Retinal pigment epithelial cell (primary cell): Measurements from ENCODE around the gene BORCS5.
"Not testable (repeated sequence)": the region's sequence is repeated elsewhere in the genome, so short reads cannot be mapped to it uniquely, and the experiment has no call there.

Experiments
- DNase-seq: peaks from one replicate; pipeline ENCODE4 v3.0.0-alpha.2; 2010; ENCODE audit warnings: low read depth
- H3K4me3 ChIP-seq: 2 replicates; pipeline ENCODE4 v1.5.1; 2011; ENCODE audit warnings: mild to moderate bottlenecking, low read length, control low read depth, moderate library complexity
- CTCF ChIP-seq: conservative IDR thresholded peaks from 2 replicates; pipeline ENCODE4 v1.5.1; 2011; ENCODE audit warnings: low read depth, low read length, control low read depth, inconsistent platforms

BORCS5 gene

DNA sequence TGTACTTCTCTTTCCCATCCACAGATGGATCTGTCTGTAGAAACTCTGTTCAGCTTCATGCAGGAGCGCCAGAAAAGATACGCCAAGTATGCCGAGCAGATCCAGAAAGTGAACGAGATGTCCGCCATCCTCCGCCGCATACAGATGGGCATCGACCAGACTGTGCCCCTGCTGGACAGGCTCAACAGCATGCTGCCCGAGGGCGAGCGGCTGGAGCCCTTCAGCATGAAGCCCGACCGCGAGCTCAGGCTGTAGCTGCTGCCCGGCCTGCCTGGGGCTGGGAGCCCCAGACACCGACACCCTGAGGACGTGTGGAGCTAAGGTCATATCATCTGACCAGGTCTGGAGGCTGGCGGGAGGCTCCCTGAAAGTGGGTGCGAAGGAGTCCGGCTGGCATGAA, 108.6 kb downstream of the BORCS5 start:
- TF ChIP-seq CTCF: no peak
- H3K4me3 ChIP-seq: no peak overlapping the region

DNA sequence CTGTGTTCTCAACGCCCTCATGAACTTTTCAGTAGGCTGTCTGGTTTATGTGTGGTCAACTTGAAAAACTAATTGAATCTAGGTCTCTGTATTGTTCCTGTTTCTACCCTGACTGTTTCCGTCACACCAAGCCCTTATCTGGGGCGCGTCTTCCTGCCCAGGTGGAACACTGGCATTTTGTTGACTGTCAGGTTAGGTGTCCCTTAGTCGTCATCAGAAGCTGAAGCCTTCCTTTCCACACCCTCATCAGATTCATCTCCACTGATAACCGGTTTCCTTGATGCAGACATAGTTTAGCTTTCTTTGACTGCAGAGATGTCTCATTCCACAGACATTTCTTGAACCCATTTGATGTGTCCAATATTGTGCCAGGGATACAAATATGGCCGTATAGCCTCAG, 109.3 kb downstream of the BORCS5 start:
- TF ChIP-seq CTCF: no peak
- no peak for DNase-seq
- no peak overlapping the region for H3K4me3 ChIP-seq

More for the DNA sequence above, 108.6 kb downstream of the BORCS5 start:
- DNase-seq: no peak

GRCh38 chr12:12467264-12467663, 110.4 kb downstream of the BORCS5 start:
- DNase-seq: no peak
- no peak overlapping the region for H3K4me3 ChIP-seq

GRCh38 chr12:12467688-12468261, 110.9 kb downstream of the BORCS5 start:
- H3K4me3 ChIP-seq: no peak overlapping the region
- DNase-seq: no peak
- TF ChIP-seq CTCF: no peak

More at GRCh38 chr12:12467264-12467663, 110.4 kb downstream of the BORCS5 start:
- no peak for TF ChIP-seq CTCF

DNA sequence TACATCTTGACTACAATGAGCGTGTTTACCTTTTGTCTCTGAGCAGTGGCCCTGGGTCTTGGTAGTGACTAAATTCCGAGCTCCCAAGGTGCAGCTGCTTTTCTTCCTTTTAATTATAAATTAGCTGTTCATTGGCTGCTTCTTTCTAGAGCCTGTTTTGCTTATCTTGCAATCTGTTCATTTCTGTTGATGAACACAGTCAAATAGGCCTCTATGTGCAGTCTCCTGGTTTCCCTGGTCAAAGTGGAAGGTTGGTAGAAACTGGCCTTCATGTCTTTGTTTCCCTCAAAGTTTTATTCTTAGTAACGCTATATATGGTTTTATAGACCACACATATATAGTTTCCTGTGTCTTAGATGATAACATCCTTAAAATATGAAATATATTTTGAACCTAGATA, 111.7 kb downstream of the BORCS5 start:
- no peak for DNase-seq
- no peak overlapping the region for H3K4me3 ChIP-seq
- TF ChIP-seq CTCF: no peak

DNA sequence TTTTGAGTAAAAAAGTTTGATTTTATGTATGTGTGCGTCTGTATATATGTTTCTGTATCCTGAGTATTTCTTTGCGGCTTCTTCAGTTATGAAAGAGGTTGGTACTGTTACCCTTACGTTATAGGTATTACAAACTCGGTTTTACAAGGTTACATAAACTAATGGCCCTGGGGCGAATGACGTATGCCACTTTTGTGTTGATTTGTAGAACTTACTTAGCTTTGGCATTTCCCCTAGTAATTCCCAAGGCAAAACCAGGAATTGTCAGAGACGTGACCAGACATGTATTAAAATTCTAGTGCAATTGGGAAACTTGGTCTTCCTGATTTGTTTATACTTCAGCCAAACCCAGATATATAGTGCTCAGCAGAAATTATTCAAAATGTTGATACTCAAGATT, 112.5 kb downstream of the BORCS5 start:
- no peak for TF ChIP-seq CTCF
- no peak overlapping the region for H3K4me3 ChIP-seq
- no peak for DNase-seq

- no peak for TF ChIP-seq CTCF
- no peak overlapping the region for H3K4me3 ChIP-seq
- no peak for DNase-seq
Observed at GRCh38 chr12:12470751-12471306, 114.0 kb downstream of the BORCS5 start.

GRCh38 chr12:12471982-12472961, 115.4 kb downstream of the BORCS5 start:
- H3K4me3 ChIP-seq, DNase-seq: not testable (repeated sequence)
